Measurements from ENCODE around the gene TNFRSF9.

TNFRSF9 gene

DNA sequence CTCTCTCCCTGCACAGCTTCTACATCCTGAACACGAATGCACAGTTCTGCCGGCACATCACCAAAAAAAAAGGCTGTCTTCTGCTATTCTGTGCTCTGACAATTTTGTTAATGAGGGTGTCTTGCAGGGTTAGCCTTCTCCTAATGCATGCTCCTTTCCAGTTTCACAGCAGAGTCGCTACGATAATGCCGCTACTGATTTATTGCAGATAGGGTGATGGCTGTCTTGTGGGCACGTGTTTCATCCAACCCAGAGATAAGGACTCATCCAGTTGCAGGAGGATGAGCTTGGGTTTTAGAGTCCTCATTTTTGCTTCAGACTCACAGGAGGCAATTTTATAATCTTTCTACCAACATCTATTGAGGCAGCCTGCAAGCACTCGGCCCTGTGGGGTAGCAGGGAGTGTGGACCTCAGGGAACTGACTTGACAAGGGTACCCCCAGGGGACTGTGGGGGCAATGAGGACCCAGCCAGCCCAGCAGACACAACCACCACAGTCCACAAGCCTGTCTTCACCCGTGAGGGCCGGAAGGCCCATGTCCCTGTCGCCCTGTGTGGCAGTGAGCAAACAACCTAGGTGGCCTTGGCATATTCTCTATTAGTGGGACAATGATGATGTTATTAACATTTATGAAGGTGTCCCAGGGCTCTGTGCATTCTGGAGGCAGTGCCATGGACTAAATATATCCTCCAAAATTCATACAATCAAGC is 72.4 kb downstream of the TNFRSF9 start:
- no peak for DNase-seq

DNA sequence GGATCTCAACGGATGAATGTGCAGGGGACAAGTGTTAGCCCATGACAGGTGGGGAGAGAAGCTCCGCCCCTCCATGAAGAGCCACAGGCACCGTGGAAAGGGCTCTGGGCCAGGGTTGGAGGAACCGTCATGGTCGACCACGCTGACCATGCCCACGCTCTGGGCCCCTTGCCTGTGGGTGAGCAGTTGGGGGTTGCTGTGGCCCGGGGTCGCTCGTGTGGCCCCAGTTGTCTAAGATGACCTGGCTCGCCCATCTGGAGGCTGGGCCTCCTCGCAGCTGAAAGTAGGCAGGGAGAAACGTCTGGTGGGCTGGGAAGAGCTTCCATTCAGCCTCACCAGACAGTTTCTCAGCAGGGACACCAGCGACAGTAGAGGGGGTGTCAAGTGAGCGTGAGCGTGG is 74.7 kb downstream of the TNFRSF9 start:
- no peak for DNase-seq

Data from NCI-H2171 (cell line).